Astrocyte of the cerebellum (primary cell): ENCODE data around the gene PRSS36.
"Not testable (repeated sequence)": the region's sequence is repeated elsewhere in the genome, so short reads cannot be mapped to it uniquely, and the experiment has no call there.

Experiments used
- DNase-seq: peaks from one replicate; pipeline ENCODE4 v3.0.0-alpha.2; 2011; ENCODE audit warnings: low read depth
- H3K4me3 ChIP-seq: 2 replicates; pipeline ENCODE4 v1.5.1; 2011; ENCODE audit warnings: mild to moderate bottlenecking, low read depth, low read length, moderate library complexity
- CTCF ChIP-seq: IDR thresholded peaks from 2 replicates; pipeline ENCODE4 v1.5.1; 2012; ENCODE audit warnings: low read length, low read depth, moderate library complexity, mild to moderate bottlenecking; ENCODE audit errors: missing control alignments
- in situ Hi-C: cut with HindIII; loops from 2 replicates; pipeline ENCODE4 v1.10.0; 2017; ENCODE audit warnings: low sequenced_read_pairs

PRSS36 gene

DNA sequence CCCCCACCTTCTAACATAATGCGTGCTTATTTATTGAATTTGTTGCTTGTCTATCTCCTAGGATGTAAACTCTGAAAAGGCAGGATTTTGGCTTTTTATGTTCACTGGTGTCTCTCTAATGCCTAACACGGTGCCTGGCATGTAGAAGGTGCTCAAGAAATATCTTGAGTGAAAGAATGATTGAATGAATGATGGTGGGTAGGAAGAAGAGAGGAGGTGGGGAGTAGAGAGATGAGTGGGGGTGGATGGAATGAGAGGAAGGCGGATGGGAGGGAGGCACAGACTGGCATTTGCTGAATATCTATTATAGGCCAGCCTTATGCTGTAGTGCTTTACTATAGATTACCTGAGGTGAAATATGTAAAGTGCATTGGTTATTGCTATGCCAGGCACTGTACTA is 2.3 kb downstream of the PRSS36 start:
- no peak for DNase-seq
- no peak for TF ChIP-seq CTCF
- H3K4me3 ChIP-seq: no peak overlapping the region
- in situ Hi-C loops: no loop called here

GRCh38 chr16:31145398-31145990 is 4.4 kb downstream of the PRSS36 start:
- H3K4me3 ChIP-seq: no peak overlapping the region
- no peak for TF ChIP-seq CTCF
- in situ Hi-C loops: no loop called here
- DNase-seq: no peak

- DNase-seq, H3K4me3 ChIP-seq, in situ Hi-C loops: not testable (repeated sequence)
Observed at GRCh38 chr16:31144418-31144817, 5.4 kb downstream of the PRSS36 start.

DNA sequence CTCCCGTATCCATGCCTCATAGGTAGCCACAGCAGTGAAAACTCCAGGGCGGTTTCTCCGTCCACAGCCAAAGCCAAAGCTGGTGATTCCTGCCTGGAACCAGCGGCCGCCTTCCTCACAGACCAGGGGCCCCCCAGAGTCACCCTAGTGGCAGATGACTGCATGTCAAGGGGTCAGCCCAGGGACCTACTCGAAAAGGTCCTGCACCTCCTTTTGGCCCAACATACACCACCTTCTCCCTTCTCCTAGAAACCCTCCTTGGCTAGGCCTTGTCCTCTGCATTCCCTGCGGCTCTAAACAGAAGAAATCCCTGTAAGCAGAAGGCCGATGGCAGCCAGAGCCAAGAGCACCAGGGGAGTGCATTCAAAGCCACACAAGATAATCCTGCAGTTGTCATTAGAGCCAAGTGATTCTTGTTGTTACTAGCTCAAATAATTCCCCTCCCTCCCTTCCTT is 6.1 kb downstream of the PRSS36 start:
- no peak for TF ChIP-seq CTCF
- no peak overlapping the region for H3K4me3 ChIP-seq
- in situ Hi-C loops: no loop called here
- no peak for DNase-seq

DNA sequence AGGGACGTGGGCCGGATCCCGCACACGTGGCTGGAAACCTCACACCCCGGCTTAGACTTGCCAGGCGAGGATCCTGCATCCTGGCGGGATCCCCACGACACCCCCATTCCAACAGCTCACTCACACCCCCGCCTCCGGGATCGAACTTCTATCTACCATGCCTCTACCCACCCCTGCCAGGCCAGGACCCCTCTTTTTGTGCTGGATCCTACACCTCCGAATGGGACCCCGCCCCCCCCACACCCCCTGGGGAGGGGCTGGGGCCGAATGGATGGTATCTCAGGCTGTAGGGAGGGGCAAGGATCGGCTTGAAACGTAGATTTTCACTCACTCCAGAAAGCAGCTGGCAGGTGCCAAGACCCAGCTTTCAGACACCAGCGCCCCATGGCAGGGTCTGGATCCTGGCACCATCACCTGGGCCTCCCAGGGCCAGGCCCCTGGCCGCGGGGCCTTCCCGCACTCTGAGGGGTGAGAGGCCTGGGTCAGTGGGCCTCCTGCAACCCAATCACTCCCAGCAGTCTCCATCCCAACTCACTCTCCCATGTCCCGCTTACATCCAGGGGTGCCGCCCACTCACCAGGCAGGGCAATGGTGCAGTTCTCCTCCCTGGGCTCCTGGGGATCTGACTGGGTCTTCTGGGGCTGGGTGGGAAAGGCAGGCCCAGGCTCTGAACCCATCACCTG is 6.7 kb downstream of the PRSS36 start:
- no peak for DNase-seq
- in situ Hi-C loops: no loop called here
- no peak for TF ChIP-seq CTCF
- H3K4me3 ChIP-seq: peak overlapping the region; percentile 36

DNA sequence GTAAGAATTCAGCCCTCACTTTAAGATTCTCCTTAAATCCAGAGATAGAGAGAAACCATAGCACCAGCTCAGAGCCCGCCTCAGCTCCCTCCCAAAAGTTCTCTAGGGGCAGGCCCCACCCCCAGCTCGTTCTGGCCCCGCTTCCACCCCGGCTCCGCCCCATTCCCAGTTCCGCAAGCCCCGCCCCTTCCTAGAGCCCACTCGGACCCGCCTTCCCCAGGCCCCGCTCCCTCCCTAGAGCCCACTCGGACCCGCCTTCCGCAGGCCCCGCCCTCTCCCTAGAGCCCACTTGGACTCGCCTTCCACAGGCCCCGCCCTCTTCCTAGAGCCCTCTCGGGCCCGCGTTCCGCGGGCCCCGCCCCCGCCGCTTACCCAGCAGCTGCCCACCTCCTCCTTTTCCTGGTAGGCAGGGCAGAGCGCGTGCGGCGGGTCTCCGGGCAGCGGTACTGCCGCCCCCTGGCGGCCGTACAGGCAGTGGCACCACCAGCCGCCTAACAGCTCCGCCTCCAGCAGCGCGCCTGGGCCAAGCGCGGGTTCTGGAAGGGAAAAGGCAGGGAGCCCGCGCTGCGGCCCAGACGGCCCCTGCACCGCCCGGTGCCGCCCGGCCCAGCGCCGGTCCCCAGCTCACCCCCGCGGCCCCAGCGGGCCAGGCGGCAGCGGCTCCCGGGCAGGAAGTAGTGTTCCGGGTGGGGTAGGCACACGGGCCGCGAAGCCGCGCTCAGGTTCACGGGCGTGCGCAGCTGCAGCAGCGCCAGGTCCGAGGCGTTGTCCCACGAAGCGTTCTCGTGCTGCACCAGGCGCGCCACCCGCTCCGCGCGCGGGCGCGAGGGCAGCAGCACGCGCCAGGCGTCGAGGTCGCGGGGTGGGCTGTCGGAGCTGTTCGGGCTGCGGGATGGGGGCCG is 7.5 kb downstream of the PRSS36 start:
- TF ChIP-seq CTCF: peak; percentile 89
- peak overlapping the region; percentile 36 for H3K4me3 ChIP-seq
- peak; percentile 95 for DNase-seq
- in situ Hi-C loops: no loop called here
